ENCODE data around the gene PCMTD2.

The PCMTD2 gene

GRCh38 chr20:64266988-64267387, 11.4 kb downstream of the PCMTD2 start:
- Histone ChIP-seq H3K27me3 (no peaks in the 10 kb centered on the region), H3K4me3 (ENCODE audit: low read depth, low read length) (no peak overlapping the region), H3K4me1 (no peaks in the 10 kb centered on the region), H3K9me3 (no peaks in the 10 kb centered on the region; the same call in none of the 2 replicates), H3K36me3 (peaks cover 16% of the 10 kb centered on the region)
- no peak for TF ChIP-seq CTCF (IDR thresholded peaks at IDR 0.05; ENCODE audit: low read depth, low read length)
- no peak for DNase-seq

GRCh38 chr20:64268174-64268573, 12.6 kb downstream of the PCMTD2 start:
- no peak for DNase-seq
- Histone ChIP-seq H3K4me3 (ENCODE audit: low read depth, low read length) (no peak overlapping the region), H3K36me3 (peaks cover 21% of the 10 kb centered on the region), H3K9me3 (no peaks in the 10 kb centered on the region; the same call in none of the 2 replicates), H3K27me3 (no peaks in the 10 kb centered on the region), H3K4me1 (no peaks in the 10 kb centered on the region)
- no peak for TF ChIP-seq CTCF (IDR thresholded peaks at IDR 0.05; ENCODE audit: low read depth, low read length)

- no peaks in the 10 kb centered on the region for H3K27me3 ChIP-seq
- TF ChIP-seq CTCF (IDR thresholded peaks at IDR 0.05; ENCODE audit: low read depth, low read length), result no peak
- no peak for DNase-seq
- H3K4me1 ChIP-seq, result no peaks in the 10 kb centered on the region
- H3K4me3 ChIP-seq (ENCODE audit: low read depth, low read length), result no peak overlapping the region
- no peaks in the 10 kb centered on the region; the same call in none of the 2 replicates for H3K9me3 ChIP-seq
- H3K36me3 ChIP-seq, result peaks cover 26% of the 10 kb centered on the region
Measured at GRCh38 chr20:64269604-64270411, 14.3 kb downstream of the PCMTD2 start.

- Histone ChIP-seq H3K4me1 (no peaks in the 10 kb centered on the region), H3K4me3 (ENCODE audit: low read depth, low read length) (no peak overlapping the region), H3K36me3 (peaks cover 23% of the 10 kb centered on the region), H3K9me3 (no peaks in the 10 kb centered on the region; the same call in none of the 2 replicates), H3K27me3 (no peaks in the 10 kb centered on the region)
- TF ChIP-seq CTCF (IDR thresholded peaks at IDR 0.05; ENCODE audit: low read depth, low read length), result no peak
- DNase-seq, result no peak
Measured at GRCh38 chr20:64271636-64272035, 16.1 kb downstream of the PCMTD2 start.

- Histone ChIP-seq H3K4me3 (ENCODE audit: low read depth, low read length) (no peak overlapping the region), H3K4me1 (no peaks in the 10 kb centered on the region), H3K27me3 (no peaks in the 10 kb centered on the region), H3K36me3 (peaks cover 12% of the 10 kb centered on the region), H3K9me3 (no peaks in the 10 kb centered on the region; the same call in 1 of the 2 replicates)
- no peak for TF ChIP-seq CTCF (IDR thresholded peaks at IDR 0.05; ENCODE audit: low read depth, low read length)
- DNase-seq, result no peak
Measured at GRCh38 chr20:64273109-64273508, 17.6 kb downstream of the PCMTD2 start.

- H3K9me3 ChIP-seq, result no peaks in the 10 kb centered on the region
- H3K4me1 ChIP-seq, result no peaks in the 10 kb centered on the region
- H3K4me3 ChIP-seq (ENCODE audit: low read depth, low read length), result no peak overlapping the region
- TF ChIP-seq CTCF (IDR thresholded peaks at IDR 0.05; ENCODE audit: low read depth, low read length), result no peak
- DNase-seq, result no peak
- peaks cover 10% of the 10 kb centered on the region; the same call in 1 of the 2 replicates for H3K36me3 ChIP-seq
- H3K27me3 ChIP-seq, result no peaks in the 10 kb centered on the region
Measured at GRCh38 chr20:64276817-64277216, 21.3 kb downstream of the PCMTD2 start.
